GM18870 (cell line): ENCODE results near the gene DUSP6.

Experiments used
- ATAC-seq: cut with Tn5 transposase; IDR thresholded peaks from one replicate; pipeline ENCODE4 v1.9.1; 2021; ENCODE audit warnings: moderate library complexity; ENCODE audit not compliant: unreplicated experiment

Gene DUSP6

DNA sequence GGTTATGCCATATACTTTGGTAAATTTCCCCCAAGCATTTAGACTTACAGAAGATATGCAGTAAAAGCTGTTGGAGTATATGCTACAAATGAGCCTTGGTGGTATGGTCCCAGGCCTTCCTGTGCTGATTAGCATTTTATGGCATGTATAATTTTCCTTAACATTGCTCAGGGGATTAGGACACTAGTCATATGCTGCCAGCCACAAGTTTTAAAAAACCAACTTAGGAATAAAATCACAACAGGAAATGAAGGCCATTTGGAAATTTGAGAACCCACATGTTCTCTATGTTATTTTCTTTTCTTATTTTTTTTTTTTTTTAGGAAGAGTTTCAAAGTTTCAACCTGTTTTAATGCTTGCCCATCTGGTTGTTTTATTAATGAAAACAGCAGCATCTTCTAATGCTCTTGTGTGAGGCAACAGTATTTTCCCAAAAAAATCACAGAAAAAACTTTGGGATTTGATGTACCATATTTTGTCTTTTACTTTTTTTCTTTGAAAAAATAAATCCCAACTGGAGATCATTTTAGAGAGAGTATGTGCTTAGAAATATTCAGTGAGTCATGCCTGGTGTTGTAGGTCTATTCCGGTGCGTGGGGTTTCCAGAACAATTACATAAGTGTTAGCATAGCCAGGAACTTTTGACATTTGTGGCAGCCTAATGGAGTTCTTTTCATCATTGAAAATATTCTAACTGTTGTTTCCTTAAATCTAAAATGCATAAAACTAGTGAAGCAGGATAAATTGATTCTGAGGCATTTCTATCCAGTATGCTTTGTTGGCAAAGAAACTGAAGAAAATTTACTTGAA lies 21.7 kb upstream of the DUSP6 start:
- ATAC-seq, result no peak

- no peak for ATAC-seq
Measured at GRCh38 chr12:89372584-89373370, 20.5 kb upstream of the DUSP6 start.

- no peak for ATAC-seq
Measured at GRCh38 chr12:89370850-89371249, 18.5 kb upstream of the DUSP6 start.

GRCh38 chr12:89370421-89370831 lies 18.1 kb upstream of the DUSP6 start:
- ATAC-seq, result no peak

- ATAC-seq, result no peak
Measured at GRCh38 chr12:89369166-89369565, 16.9 kb upstream of the DUSP6 start.

DNA sequence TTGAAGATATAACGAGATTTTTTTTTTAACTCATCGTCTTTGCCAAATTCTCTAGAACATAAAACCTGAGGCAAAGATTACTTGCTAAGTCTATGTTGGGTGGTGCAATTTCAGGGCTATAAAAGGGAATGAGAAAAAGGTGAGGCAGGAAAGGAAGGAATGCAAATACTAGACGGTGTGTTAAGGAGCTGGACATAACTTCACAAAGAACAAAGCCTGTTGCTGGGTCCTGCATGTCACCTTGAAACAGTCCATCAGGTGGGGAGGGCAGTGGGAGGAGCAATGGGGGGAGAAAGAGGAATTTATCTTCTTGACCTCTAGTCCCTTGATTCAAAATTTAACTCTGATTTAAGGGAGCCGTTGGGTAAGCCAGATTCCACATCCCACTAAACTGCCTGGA lies 16.1 kb upstream of the DUSP6 start:
- ATAC-seq, result no peak

DNA sequence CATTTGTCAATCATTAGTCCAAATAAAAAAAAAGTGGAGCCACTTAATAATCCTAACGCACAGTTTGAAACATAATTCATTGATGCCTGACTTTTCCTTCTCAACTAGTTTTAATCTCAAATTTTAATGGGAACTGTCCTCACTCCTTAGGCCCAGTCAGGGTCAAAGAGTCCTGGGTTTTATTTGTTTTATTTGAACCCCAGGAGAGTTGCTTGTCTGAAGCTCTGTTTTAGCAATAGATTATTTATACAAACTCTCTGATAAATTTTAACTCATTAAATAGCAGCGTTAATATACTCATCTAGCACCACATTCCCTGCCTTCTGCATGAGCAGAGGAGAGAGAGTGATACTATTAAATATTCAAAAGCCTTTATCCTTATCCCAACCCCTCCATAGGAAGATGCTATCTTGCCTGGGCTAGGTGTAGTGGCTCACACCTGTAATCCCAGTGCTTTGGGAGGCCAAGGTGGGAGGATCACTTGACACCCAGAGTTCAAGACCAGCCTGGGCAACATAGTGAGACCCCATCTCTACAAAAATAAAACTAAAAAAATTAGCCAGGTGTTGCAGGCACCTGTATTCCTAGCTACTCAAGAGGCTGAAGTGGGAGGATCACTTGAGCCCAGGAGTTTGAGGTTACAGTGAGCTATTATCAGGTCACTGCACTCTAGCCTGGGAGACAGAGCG lies 14.5 kb upstream of the DUSP6 start:
- ATAC-seq, result no peak

- no peak for ATAC-seq
Measured at GRCh38 chr12:89364631-89365030, 12.3 kb upstream of the DUSP6 start.

- no peak for ATAC-seq
Measured at GRCh38 chr12:89364058-89364457, 11.8 kb upstream of the DUSP6 start.

DNA sequence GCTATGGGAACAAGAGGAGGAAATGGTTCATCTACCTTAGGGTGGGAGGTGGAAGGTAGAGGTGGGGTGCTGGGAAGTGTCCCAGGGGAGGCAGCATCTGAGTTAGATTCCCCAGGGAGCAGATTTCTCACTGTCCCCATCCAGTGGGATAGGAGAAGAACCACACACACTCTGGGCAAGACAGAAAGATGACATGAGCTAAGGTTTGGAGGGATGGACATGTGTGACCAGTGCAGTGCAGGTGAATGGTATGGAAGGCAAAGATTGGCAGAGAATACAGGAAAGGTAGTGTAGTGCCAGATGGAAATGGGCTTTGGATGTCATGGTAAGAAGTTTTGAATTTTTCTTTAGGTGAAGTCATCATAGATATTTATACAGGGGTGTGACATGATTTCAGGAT lies 11.3 kb upstream of the DUSP6 start:
- ATAC-seq, result no peak

GRCh38 chr12:89363084-89363483 lies 10.8 kb upstream of the DUSP6 start:
- no peak for ATAC-seq

GRCh38 chr12:89359615-89360014 lies 7.3 kb upstream of the DUSP6 start:
- ATAC-seq, result no peak

GRCh38 chr12:89358805-89359204 lies 6.5 kb upstream of the DUSP6 start:
- no peak for ATAC-seq

DNA sequence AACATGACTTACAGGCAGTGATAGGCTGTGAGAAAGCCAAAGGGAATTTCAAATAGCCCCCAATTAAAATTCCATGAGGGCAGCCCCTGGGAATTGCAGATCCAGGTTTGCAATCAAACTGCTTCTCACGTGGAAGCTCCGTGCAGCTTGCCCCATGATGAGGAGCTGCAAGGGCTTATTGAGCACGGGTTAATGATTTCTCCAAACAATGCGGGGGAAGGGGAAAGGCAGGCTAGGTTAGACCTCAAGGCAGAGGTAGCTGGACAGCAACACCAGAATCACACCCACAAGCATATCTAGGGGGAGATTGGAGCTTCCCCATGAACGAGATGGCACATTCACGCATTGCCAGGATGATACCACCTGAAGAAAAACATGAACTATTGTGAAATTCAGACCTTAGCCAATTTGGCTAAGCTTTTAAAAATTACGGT lies 5.0 kb upstream of the DUSP6 start:
- no peak for ATAC-seq

DNA sequence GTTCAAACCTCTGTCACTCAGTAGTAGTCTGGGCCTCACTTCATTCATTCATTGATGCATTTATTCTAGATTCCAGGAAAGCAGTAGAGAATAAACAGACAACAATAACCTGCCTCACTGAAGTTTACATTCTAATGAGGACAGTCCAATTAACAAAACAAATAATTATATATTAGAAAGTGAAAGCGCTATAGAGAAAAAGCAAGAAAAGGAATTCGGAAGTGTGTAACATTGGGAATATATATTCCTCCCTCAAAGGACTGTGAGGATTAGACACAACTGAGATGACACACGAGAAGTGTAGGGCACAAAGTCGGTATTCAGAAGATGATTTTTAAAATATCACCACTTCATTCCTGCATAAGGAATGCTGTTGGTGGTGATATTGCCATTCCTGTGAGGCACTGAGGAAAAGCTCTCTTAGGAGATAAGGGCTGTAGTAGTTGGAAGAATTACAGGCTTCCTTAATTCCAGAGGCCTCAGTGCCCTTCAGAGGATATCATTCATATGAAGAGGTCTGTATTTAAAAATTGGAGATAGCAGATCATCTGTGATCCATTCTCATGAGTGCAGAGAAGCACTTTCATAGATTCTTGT lies 3.9 kb upstream of the DUSP6 start:
- no peak for ATAC-seq

- no peak for ATAC-seq
Measured at GRCh38 chr12:89355243-89356068, 3.2 kb upstream of the DUSP6 start.

DNA sequence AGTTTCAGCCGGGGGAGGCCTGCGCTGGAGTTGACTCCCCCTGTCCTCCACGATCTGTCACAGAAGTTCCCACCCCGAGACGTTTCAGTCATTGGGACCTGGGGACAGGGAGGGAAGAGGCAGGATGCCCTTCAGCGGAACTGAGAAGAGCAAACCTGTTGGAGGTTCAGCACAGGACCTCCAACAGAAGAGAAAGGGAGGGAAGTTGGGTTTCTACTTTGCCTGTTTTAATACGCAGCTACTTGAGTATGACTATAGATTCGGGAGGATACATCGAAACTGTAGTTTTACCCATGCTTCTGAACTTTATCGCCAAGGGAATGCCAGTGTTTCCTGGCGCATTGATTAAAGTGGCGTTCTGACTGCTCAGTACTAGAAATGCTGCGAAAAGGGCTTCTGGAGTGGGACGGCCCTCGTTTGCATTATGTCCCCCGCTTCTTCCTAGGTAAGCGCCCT lies 2.3 kb upstream of the DUSP6 start:
- no peak for ATAC-seq

DNA sequence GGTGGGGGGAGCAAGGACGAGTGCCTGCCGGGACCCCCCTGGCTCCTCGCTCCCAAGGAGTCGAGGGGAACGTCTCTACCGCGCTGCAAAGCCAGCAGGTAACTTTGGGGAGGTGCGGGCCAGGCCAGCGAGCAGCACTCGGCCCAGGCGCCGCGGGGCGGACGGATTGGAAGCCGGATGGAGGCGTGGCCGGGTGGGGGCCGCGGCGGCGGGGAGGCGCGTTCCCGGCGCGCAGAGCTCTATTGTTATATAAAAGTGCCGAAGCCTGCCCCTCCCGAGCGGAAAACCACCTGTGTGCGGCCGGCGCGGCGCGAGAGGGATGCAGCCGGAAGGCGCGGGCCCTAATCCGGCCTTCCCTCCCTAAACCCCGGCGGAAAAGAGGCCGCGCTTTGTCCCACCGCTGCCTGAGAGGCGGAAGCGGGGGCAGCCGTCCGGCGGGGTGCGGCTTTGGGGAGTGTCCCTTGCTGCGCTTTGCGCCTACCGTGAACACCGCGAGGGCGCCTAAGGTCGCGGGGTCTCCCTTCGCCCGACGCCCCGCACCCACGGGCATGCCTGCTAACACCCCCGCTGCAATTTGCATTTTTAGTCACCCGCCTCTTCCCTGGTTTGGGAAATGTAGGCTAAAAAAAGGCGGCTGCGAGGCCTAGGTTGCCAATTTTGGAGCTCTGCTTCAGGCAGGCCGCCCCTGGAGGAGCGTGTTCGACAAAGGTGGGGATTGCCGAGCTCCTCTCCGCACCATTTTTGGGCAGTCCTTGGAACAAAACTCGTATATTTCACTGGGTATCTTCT lies 1.7 kb upstream of the DUSP6 start:
- no peak for ATAC-seq

DNA sequence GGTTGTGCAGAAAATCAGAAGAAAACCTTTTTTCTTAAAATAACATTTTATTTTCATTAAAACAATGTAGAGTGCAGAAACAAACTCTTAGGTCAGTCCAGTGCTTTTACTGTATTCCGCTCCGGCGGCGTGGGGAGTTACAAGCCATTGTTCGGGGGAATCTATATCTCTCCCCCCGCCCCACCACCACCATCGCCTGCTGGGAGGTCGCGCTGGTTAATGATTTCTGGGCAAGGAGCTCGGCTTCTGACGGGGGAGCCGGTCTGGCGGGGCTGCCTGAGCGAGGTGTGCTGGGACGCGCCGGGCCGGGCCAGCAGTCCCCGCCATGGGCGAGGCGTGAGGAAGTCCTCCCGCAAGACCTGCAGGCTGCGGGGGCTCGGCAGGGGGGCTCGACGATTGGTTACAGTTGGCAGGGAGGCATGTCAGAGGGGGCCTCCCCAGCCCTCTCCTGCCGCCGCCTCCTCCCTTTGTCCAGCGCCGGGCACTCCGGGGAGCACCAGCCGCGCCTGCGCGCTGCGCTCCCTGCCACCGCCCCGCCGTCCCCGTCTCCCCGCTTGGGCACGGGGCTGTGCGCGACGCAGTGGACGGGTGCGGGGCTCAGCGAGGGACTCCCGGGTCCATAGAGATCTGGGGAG lies 1.0 kb upstream of the DUSP6 start:
- no peak for ATAC-seq
